ENCODE measurements around the gene TCP1.

DNA sequence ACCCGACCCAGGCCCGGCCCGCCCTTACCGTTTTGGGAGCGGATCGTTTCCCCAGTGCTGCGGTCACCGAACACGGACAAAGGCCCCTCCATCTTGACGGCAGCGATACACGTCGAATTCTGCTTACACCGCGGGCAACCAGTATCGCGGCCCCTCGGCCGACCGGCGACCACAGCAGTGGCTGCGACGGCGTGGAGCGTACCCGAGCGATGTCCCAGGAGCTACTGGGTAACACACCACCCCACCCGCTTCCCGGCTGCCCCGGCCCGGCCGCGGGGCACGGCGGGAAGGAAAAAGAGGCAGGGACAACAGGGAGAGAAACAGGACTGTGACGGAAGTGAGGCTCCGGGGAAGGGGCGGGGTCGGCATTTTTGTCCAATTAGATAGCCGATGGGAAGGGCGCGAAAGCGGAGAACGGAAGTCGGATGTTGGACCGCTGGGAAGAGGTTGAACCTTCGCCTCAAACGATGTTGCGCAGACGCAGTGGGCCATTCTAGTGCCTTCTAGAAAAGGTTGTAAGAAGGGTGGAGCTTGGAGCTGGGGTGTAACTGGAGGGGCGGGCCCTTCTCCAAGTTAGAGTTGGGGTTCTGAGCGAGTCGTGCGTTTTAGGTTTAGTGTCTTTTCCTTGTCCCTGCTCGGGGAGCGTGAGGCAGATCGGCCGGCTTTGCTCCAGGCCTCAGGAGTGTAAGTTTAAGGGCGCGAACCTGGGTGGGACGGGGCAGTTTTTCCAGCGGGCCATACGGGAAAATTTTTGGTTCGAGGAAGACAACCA is at the start of gene TCP1:
- TF ChIP-seq EZH2 (IDR thresholded peaks at IDR 0.05; ENCODE audit: insufficient read depth, poor library complexity, severe bottlenecking) (no peak), EZH2phosphoT487 (IDR thresholded peaks at IDR 0.05; ENCODE audit: insufficient read depth, low read depth) (no peak)

Data from GM23248 (cell line).